ENCODE measurements around the gene HBZ. TPM values are rescaled to one million over a fixed set of nuclear protein-coding genes. Genes with fewer than 3 reads are reported as not detected.

The HBZ gene
- total and polyA plus RNA-seq, 2 donors (not counting 1 experiment from before 2014, with no cell fraction given), result not detected

GRCh38 chr16:125011-125410 is 27.4 kb upstream of the HBZ start:
- H3K36me3 ChIP-seq (ENCODE audit: control insufficient read depth, insufficient read depth, low read length), result no peaks in the 10 kb centered on the region
- H3K4me2 ChIP-seq (ENCODE audit: extremely low read depth, insufficient read depth, low read length), result no peak overlapping the region
- no peak overlapping the region for H3K9ac ChIP-seq (ENCODE audit: insufficient read depth, low read length)
- no peaks in the 10 kb centered on the region for H3K4me1 ChIP-seq (ENCODE audit: control insufficient read depth, extremely low read depth, insufficient read depth, low read length)
- H3K9me3 ChIP-seq (ENCODE audit: control insufficient read depth, insufficient read depth, low read depth, low read length), result no peaks in the 10 kb centered on the region
- H3K27ac ChIP-seq (ENCODE audit: insufficient read depth, low read length), result no peak overlapping the region
- H3K79me2 ChIP-seq (ENCODE audit: control insufficient read depth, insufficient read depth, low read length), result no peaks in the 10 kb centered on the region
- TF ChIP-seq EZH2 (IDR thresholded peaks at IDR 0.05; ENCODE audit: low read length, missing control alignments), result no peak
- TF ChIP-seq, protein P1, sequence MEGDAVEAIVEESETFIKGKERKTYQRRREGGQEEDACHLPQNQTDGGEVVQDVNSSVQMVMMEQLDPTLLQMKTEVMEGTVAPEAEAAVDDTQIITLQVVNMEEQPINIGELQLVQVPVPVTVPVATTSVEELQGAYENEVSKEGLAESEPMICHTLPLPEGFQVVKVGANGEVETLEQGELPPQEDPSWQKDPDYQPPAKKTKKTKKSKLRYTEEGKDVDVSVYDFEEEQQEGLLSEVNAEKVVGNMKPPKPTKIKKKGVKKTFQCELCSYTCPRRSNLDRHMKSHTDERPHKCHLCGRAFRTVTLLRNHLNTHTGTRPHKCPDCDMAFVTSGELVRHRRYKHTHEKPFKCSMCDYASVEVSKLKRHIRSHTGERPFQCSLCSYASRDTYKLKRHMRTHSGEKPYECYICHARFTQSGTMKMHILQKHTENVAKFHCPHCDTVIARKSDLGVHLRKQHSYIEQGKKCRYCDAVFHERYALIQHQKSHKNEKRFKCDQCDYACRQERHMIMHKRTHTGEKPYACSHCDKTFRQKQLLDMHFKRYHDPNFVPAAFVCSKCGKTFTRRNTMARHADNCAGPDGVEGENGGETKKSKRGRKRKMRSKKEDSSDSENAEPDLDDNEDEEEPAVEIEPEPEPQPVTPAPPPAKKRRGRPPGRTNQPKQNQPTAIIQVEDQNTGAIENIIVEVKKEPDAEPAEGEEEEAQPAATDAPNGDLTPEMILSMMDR (conservative IDR thresholded peaks at IDR 0.05 in 1 of 2, IDR thresholded peaks at IDR 0.05 in 1 of 2; ENCODE audit: low read depth in 1 of 2, low read length in 2 of 2), result no peak
- no peak overlapping the region for H2AFZ ChIP-seq (ENCODE audit: low read length)
- DNase-seq (ENCODE audit: low read depth in 2 of 2), result no peak
- H4K20me1 ChIP-seq (ENCODE audit: control insufficient read depth, extremely low read depth, insufficient read depth, low read length), result no peaks in the 10 kb centered on the region
- no peak overlapping the region for H3K4me3 ChIP-seq (replicated peaks in 1 of 4; ENCODE audit: control extremely low read depth in 1 of 4, insufficient read depth in 1 of 4, low read depth in 3 of 4, low read length in 4 of 4)
- no peaks in the 10 kb centered on the region for H3K27me3 ChIP-seq (ENCODE audit: control insufficient read depth, insufficient read depth, low read length)

GRCh38 chr16:129075-129474 is 23.4 kb upstream of the HBZ start:
- H4K20me1 ChIP-seq (ENCODE audit: control insufficient read depth, extremely low read depth, insufficient read depth, low read length), result no peaks in the 10 kb centered on the region
- no peak overlapping the region for H3K4me2 ChIP-seq (ENCODE audit: extremely low read depth, insufficient read depth, low read length)
- no peaks in the 10 kb centered on the region for H3K9me3 ChIP-seq (ENCODE audit: control insufficient read depth, insufficient read depth, low read depth, low read length)
- no peak overlapping the region for H3K9ac ChIP-seq (ENCODE audit: insufficient read depth, low read length)
- peaks cover 6% of the 10 kb centered on the region for H3K79me2 ChIP-seq (ENCODE audit: control insufficient read depth, insufficient read depth, low read length)
- DNase-seq (ENCODE audit: low read depth in 2 of 2), result no peak
- H3K27ac ChIP-seq (ENCODE audit: insufficient read depth, low read length), result no peak overlapping the region
- H2AFZ ChIP-seq (ENCODE audit: low read length), result no peak overlapping the region
- no peaks in the 10 kb centered on the region for H3K36me3 ChIP-seq (ENCODE audit: control insufficient read depth, insufficient read depth, low read length)
- H3K4me1 ChIP-seq (ENCODE audit: control insufficient read depth, extremely low read depth, insufficient read depth, low read length), result no peaks in the 10 kb centered on the region
- H3K27me3 ChIP-seq (ENCODE audit: control insufficient read depth, insufficient read depth, low read length), result no peaks in the 10 kb centered on the region
- H3K4me3 ChIP-seq (replicated peaks in 1 of 4; ENCODE audit: control extremely low read depth in 1 of 4, insufficient read depth in 1 of 4, low read depth in 3 of 4, low read length in 4 of 4), result no peak overlapping the region
- TF ChIP-seq EZH2 (IDR thresholded peaks at IDR 0.05; ENCODE audit: low read length, missing control alignments), result no peak
- TF ChIP-seq, protein P1 (conservative IDR thresholded peaks at IDR 0.05 in 1 of 2, IDR thresholded peaks at IDR 0.05 in 1 of 2; ENCODE audit: low read depth in 1 of 2, low read length in 2 of 2), result no peak

- H3K36me3 ChIP-seq (ENCODE audit: control insufficient read depth, insufficient read depth, low read length), result no peaks in the 10 kb centered on the region
- H2AFZ ChIP-seq (ENCODE audit: low read length), result no peak overlapping the region
- H3K4me3 ChIP-seq (replicated peaks in 1 of 4; ENCODE audit: control extremely low read depth in 1 of 4, insufficient read depth in 1 of 4, low read depth in 3 of 4, low read length in 4 of 4), result no peak overlapping the region
- no peak overlapping the region for H3K27ac ChIP-seq (ENCODE audit: insufficient read depth, low read length)
- H3K9ac ChIP-seq (ENCODE audit: insufficient read depth, low read length), result no peak overlapping the region
- H3K27me3 ChIP-seq (ENCODE audit: control insufficient read depth, insufficient read depth, low read length), result no peaks in the 10 kb centered on the region
- H3K9me3 ChIP-seq (ENCODE audit: control insufficient read depth, insufficient read depth, low read depth, low read length), result no peaks in the 10 kb centered on the region
- TF ChIP-seq, protein P1 (conservative IDR thresholded peaks at IDR 0.05 in 1 of 2, IDR thresholded peaks at IDR 0.05 in 1 of 2; ENCODE audit: low read depth in 1 of 2, low read length in 2 of 2), result no peak
- TF ChIP-seq EZH2 (IDR thresholded peaks at IDR 0.05; ENCODE audit: low read length, missing control alignments), result no peak
- DNase-seq (ENCODE audit: low read depth in 2 of 2), result no peak
- no peak overlapping the region for H3K4me2 ChIP-seq (ENCODE audit: extremely low read depth, insufficient read depth, low read length)
- no peaks in the 10 kb centered on the region for H4K20me1 ChIP-seq (ENCODE audit: control insufficient read depth, extremely low read depth, insufficient read depth, low read length)
- peaks cover 9% of the 10 kb centered on the region for H3K79me2 ChIP-seq (ENCODE audit: control insufficient read depth, insufficient read depth, low read length)
- H3K4me1 ChIP-seq (ENCODE audit: control insufficient read depth, extremely low read depth, insufficient read depth, low read length), result no peaks in the 10 kb centered on the region
Observed at GRCh38 chr16:130533-131173, 21.8 kb upstream of the HBZ start.
